ENCODE data around the gene ARHGAP26.
"Not testable (repeated sequence)": the region's sequence is repeated elsewhere in the genome, so short reads cannot be mapped to it uniquely, and the experiment has no call there.

Gene ARHGAP26

DNA sequence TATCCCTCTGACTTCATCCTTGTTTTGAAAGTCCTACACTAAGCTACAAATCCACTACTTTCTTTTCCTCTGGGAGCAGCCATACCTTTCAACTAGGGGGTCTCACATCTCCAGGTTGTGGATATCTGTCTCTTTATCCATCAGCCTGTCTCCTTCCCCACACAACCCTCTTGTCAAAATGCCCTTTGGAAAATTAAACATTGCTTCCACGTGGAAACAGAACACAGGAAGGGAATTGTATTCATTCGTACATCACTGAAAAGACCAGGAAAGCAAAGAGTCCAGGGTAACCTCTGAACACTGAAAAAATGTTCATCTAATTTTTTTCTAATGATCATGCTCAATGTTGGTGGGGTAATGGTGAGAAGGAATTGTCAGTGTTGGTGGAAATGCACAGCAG is 429.7 kb downstream of the ARHGAP26 start:
- no peak for DNase-seq

DNA sequence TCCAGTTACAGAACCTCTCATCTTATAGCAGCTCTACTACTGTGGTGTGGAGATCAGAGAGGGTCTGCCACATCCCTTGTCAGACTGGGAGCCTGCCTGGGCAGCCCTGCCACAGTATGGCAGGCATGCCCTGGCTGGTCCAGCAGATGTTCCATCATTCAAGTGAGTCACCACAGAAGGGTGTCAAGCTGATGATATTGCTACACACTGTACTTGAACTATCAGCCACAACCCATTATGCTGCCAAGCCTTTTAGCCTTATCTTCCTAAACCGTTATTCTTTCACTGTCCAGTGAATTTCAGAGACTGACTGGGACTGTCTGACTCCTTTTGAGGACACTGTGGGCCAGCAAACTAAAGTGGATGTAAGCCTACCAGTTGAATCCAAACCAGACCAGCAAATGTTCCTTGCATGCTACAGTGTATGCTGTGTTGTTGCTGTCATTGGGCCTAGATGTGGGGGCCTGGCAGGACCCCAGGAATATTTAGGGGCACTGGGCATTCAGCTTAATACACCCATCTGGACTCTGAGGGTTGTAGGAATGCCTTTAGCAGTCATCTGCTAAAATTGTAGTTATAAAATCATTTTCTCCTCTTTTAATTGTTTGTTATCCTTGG is 430.7 kb downstream of the ARHGAP26 start:
- no peak for DNase-seq

DNA sequence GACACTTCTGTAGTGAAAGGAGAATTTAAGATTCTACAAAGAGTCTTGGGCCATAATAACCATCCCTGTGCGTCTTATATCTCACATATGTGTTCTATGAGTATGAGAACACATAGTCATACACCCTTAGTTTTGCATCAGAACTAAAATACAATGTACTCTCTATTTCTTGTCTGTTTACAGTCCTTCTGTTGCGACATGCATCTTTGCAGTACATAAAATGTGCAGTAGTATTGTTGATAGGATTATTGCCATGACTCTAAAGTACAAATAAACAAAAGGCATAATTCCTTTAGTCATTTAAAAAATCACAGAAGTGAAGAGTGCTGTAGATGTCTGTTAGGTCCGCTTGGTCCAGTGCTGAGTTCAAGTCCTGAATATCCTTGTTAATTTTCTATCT is 431.4 kb downstream of the ARHGAP26 start:
- DNase-seq: no peak

DNA sequence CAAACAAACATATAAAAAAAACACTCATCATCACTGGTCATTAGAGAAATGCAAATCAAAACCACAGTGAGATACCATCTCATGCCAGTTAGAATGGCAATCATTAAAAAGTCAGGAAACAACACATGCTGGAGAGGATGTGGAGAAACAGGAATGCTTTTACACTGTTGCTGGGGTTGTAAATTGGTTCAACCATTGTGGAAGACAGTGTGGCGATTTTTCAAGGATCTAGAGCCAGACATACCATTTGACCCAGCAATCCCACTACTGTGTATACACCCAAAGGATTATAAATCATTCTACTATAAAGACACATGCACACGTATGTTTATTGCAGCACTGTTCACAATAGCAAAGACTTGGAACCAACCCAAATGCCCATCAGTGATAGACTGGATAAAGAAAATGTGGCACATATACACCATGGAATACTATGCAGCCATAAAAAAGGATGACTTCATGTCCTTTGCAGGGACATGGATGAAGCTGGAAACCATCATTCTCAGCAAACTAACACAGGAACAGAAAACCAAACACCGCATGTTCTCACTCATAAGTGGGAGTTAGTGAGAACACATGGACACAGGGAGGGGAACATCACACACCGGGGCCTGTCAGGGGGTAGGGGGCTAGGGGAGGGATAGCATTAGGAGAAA is 433.3 kb downstream of the ARHGAP26 start:
- not testable (repeated sequence) for DNase-seq

DNA sequence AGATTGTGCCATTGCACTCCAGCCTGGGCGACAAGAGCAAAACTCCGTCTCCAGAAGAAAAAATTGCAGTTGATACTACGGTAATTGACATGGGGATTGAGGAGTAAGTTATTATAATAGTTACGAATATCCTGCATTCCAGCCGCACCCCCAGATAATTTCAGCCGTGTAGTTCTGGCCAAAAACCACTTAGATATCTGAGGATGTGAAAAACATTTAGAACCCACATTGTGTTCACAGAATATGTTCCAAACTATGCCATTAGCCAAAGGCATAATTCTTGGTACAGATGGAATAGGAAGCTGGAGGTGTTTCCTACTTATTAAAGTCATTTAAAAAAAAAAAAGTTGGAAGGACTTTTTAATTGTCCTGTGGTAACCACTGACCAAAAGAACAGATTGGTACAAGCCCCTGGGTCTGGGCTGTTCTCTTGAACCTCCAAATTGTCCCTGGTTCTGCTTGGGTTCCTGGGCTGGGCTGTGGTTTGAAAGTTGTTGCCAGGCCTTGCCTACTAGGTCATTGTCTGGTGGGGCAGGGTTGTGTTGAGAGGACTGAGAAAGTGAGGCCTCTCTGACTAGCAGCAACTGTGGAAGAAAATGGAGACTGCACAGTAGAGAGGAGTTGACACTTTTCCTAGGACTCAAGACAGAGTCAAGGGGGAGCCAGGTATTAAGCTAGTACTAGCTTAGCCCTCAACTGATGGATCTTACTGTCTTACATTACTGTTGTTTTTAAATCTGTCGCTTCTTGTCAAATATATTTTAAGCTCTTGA is 434.5 kb downstream of the ARHGAP26 start:
- DNase-seq: no peak

DNA sequence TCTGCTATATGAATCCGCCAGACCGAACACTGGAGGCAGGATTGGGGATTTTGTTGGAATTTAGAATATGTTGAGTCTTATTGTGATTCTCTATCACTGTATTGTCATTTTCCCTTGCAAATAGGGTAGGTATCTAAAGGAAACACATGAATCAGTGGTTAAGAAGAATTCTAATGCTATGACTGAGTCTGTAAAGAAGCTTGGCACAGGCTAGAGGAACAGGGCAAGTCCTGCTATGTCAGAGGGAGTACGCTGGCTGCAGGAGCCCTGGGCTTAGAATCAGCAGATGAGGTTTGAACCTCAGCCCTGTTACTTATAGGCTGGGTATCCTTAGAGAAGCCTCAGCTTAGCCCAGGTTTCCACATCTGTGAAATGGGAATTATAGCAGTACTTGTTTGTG is 435.2 kb downstream of the ARHGAP26 start:
- no peak for DNase-seq

DNA sequence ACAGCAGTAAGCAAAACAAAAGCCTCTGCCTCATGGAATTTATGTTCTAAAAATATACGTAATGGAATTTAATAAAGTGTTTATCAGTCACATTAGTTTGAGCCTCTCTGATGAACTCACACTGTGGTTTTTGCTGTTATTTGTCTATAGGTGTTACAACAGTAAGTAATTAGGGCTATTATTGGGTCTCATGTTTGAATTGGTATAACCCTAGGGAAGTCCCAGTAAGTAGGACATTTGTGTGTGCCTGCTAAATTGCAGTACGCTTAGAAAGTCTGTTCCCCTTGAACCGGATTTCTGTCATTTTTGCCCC is 435.7 kb downstream of the ARHGAP26 start:
- peak in 1 of 2 donors; percentile 22 for DNase-seq

DNA sequence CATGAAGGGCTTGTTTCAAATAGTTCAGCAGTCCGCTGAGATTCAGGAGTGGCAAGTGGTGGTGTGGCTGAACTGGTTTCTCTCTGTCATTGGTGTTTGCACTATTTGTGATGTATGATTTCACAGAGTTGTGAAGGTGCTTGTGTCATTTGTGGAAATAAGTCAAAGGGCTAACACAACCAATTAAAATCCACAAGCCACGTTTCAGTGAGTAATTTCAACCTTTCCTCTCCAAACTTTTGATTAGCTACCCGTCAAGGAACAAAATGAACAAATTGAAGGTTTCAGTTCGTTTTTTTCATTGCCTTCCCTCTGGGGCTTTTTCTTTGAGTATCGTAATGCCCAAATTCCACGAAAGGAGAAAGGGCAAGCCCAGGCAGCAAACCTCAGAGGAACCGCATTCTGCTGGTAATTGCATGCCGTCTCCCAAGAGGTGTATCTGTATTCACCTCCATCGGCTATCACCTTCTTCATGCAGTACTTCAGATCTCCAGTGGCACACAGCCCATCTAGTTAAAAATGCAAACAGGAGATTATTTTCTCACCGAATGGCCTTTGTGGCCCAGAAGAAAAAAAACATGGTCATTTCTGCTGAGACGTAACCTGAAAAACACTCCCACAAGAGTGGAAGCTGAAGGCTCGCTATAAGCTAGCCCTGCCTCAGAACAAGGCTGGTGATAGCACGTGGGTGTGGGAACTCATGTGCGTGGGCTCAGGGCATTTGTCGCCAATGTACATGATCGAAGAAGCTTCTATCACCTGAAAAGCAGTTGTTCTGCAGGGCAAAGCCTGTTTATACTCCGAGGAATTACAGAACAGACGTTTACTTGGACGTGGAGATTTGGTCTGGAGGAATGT is 436.2 kb downstream of the ARHGAP26 start:
- no peak for DNase-seq

DNA sequence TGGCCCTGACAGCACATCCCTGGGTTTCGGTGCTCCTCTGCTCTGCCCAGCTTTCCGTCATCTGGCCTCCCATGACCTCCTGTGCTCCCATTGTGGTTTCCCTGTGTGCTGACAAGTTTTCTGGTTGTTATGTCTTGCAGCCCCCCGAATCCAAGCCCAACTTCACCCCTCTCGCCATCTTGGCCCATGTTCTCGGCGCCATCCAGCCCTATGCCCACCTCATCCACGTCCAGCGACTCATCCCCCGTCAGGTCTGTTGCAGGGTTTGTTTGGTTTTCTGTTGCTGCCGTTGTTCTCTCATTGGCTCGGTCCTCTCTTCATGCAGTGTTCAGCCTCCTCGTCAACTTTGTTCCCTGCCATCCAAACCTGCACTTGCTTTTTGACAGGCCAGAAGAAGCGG is 436.9 kb downstream of the ARHGAP26 start:
- DNase-seq: no peak

DNA sequence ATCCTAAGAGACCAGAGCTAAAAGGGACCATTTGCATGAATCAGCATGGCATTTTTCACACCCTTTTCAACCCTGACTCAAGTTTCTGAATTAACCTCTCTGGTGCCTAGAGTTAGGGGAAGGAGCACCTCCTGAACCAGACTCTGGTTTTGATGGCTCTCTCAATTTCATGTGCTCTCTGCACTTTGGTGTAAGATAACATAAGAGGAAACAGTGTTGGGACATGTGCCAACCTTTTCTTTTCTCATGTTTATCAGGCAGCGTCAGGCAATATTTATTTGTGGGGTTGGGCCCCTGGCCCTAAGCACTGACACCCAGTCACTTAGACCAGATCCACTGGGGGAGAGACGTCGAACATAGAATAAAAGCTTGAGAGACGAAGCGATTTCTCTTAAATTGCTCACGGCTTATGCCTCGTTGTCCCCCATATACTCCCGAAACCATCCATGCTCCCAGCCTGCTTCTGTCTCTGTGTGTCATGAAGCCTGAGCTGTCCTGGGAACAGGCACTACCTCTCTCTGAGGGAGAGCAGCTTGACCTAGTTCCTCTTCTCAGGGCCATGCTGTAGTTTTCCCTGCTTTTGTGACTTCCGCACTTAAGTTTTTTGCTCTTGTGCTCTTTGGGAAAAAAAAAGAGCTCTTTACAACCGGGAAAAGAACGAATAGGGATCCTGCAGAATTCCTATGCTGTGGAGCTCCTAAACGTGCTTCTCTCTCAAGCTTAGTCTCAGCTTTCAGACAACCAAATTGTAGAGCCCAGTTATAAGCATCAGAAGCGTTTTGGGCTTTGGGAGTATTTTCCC is 437.6 kb downstream of the ARHGAP26 start:
- no peak for DNase-seq

DNA sequence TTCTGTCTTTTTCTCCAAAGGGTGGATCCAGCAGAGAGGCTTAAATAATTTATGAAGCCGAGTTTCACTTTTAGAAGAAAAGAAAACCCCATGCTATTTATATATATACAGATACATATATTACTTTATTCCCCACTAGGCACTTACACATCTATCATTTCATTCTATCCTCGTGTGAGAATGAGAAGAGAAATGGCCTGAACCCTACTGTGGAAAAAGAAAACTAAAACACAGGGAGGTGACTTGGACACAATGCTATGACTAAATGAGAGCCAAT is 438.1 kb downstream of the ARHGAP26 start:
- no peak for DNase-seq

DNA sequence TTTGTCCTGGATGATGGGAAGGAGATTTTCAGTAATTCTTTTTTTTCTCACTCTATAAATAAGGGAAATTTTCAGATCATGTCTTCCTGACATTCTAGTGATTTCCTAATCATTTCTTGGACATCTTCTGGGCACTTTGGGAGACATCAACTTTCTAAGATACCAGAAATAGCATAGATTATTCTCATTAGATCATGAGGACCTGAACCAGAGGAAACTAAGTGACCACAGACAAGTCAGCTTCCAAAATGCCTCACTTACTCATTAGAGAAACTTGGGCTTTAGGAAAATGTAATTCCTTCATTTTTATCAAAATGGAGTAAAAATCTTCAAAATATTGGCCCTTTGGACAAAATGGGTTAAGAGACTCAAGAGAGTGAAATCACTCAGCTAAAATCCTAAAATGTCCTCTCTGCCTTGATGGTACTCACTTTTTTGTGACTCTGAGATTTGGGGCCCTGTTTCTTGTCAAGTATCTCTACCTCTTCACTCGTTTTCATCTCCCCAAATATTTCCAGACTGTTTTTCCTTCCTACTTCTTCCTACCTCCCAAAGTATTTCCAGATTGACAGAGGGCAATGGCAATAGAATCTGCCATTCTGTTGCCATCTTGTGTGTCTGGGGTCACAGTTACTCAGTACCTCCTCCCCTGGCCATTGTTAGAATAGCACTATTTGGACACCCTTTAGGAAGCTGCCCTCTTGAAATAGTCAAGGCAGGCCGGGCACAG is 438.8 kb downstream of the ARHGAP26 start:
- DNase-seq: no peak

DNA sequence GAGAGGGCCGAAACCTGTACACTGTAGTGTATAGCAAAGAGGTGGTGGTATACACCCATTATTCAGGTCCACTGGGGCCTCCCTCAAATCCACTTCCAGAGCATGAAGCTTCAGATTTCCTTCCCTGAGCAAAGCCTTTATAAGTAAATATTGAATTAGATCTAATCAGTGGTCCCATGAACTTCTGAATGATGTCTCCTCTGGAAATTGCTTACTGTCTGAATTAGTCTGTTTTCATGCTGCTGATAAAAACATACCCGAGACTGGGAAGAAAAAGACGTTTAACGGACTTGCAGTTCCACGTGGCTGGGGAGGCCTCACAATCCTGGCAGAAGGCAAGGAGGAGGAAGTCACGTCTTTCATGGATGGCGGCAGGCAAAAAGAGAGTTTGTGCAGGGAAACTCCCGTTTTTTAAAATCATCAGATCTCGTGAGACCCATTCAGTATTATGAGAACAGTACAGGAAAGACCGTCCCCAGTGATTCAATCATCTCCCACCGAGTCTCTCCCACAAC is 439.8 kb downstream of the ARHGAP26 start:
- DNase-seq: no peak

DNA sequence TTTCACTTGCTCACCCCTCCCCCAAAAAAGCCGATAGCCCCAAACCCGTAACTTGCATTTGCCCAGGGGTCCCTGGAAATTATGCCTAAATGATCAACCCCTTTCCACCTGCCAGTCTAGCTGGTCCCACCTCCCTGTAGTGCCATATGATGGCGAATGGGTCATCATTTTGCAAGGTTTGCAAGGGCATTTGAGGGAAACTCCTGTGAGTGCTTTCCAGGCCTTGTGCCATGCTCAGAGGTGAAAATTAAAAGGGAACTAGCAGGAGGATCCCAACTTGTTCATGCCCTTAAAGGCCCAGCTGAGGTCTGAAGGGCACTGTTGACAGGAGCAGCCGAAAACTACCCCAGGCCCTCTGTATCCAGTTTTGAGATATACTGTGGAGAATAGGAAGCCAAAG is 440.4 kb downstream of the ARHGAP26 start:
- DNase-seq: no peak

DNA sequence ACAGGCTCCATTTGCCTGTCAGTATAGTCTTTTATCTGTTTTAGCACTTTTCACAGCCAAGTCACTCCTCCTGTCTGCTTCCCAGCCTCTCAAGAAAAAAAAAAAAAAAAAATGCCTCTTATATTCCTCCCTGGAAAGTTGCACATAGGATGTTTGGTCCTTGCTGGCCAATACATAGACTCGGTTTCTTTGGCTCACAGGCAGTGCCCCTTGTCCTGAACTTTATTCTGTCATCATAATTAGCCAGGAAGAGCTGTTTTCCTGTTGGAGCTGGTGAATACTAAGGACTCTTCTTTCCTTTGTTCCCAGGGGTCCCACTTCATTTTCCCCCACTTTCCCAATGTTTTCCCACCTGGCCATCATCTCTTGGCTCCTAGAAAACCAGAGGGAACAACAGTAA is 442.1 kb downstream of the ARHGAP26 start:
- no peak for DNase-seq

DNA sequence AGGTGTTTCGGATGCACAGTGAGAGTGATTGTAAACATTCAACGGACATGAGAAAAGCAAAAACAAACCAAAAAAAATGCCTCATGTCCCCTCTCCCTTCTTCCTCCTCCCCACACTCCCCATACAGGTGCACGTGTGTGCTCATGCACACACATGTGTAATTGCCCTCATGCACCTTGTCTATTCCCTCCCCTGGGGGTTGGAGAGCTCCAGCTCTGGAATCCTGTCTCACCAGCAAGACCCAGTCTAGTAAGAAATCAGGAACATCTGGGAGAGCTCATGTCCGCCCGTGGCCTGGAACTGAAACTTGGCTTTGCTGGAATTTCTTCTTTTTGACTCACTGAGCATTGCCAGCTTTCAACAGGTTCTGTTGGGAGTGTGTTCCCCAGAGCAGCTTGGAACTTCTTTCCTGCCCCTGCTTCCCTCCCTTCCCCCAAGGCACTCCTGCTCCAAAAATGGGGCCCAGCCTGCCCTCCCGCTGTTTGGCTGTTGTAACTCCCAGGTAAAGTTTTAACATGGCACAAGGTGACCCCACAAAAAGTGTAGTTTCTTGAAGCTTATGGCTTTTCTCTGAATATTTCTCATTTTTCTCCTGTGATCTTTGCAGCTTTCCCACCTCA is 443.2 kb downstream of the ARHGAP26 start:
- DNase-seq: no peak

DNA sequence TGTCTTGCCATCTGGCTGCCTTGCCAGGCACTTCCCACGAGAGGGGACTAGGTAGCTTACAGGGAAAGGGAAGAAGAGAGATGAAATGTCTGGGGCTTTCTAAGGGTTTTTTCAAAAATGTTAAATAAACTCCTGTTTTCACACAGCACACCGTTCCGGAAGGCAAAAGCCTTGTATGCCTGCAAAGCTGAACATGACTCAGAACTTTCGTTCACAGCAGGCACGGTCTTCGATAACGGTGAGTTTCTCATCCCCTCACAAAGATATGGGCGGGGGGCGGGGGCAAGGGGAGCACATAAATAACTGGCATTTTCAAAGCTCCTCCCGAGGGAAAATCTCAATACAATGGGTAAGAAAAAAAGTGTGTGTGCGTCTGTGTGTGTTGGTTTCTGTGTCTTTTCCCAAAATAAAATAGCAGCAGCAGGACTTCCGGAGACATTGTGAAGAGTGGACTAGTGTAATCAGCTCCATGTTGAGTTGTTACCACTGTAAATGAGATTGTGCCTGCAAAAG is 443.7 kb downstream of the ARHGAP26 start:
- DNase-seq: no peak

DNA sequence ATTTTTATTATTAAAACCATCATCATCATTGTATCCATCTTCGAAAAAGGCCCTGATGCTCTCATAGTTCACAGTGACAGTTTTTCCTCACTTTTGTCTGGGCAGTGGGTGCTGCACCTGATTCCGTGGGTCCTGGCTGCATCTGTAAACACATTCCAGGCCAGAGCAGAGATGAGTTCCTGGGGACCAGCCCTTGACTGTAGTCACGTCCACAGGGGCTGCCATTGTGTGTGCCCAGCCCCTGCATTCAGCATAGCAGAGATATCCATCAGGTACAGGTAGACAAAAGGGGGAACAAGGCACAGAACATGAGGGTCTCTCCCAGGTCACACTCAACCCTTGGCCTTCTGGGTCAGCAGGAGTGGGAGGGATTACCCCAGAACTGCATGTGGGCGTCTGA is 444.3 kb downstream of the ARHGAP26 start:
- DNase-seq: no peak

DNA sequence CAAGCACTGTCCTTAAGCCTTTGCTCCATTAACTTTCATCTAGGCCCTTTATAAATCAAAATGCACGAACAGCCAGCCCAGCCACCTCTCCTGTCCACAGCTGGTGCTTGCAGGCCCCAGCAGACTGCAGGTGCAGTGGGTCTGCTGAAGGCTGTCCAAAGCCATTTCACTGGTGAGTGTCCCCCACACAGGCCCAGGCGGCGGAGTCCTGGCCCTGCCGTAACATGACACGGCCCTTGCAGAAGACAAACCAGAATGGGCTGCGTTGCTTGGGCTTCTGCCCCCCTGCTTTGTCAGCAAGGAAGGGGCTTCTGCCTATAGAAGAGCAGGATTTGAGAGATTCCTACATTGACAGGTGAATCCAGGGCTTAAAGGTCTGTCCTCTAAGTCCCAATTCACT is 444.7 kb downstream of the ARHGAP26 start:
- DNase-seq: no peak

DNA sequence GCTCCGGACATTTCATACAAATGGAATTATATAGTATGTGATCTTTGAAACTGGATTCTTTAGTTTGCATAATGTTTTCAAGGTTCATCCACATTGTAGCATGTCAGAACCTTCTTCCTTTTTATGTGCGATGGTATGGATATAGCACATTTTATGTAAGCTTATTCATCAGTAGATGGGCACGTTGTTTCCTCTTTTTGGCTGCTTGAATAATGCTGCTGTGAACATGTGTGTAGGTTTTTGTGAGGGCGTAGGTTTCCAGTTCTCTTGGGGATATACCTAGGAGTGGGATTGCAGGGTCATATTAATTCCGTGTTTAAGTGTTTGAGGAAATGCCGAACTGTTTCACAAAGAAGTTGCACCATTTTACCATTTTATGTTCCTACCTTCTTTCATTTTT is 445.5 kb downstream of the ARHGAP26 start:
- no peak for DNase-seq

DNA sequence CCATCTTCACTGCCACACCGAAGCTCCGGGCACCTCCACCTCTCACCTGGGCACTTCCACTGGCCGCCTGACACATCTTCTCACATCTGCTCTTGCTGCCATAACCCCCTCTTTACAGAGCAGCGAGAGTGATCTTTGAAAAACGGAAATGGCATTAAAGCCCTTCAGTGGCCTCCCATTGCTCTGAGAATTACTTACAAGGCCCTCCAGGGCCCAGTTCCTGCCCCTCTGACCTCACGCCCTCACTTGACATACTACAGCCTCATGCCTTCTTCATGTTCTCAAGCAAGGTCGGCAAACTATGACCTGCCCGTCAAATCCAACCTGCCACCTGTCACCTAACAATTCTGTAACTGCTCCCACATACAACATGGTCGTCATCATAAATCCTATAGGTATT is 446.0 kb downstream of the ARHGAP26 start:
- no peak for DNase-seq

Measured in CD4-positive, alpha-beta T cell treated with Interleukin-4 for 1 hour (primary cell).